ENCODE data around the gene SLC38A7. TPM values are rescaled to one million over a fixed set of nuclear protein-coding genes. Genes with fewer than 3 reads are reported as not detected.

Gene SLC38A7
- total and polyA plus RNA-seq, 2 donors (not counting 3 experiments of a cell fraction or from before 2014, with no cell fraction given), result 33.2 to 44.4 TPM

- Histone ChIP-seq H3K4me3 (replicated peaks in 1 of 3; ENCODE audit: insufficient read depth in 1 of 3, low read depth in 1 of 3, low read length in 3 of 3) (no peak overlapping the region), H3K9me3 (replicated peaks; ENCODE audit: control insufficient read depth, insufficient read depth, low read length) (no peaks in the 10 kb centered on the region), H3K36me3 (ENCODE audit: control insufficient read depth in 2 of 2, extremely low read depth in 1 of 2, insufficient read depth in 2 of 2, low read length in 2 of 2) (peaks cover 0 to 2% of the 10 kb centered on the region in 2 experiments), H3K79me2 (ENCODE audit: control insufficient read depth, insufficient read depth, low read length) (peaks cover 13% of the 10 kb centered on the region), H3K27me3 (ENCODE audit: control insufficient read depth in 2 of 2, insufficient read depth in 2 of 2, low read length in 2 of 2) (no peaks in the 10 kb centered on the region), H3K4me2 (ENCODE audit: insufficient read depth, low read length) (no peak overlapping the region), H3K4me1 (ENCODE audit: control insufficient read depth, extremely low read depth, insufficient read depth, low read length) (peaks cover 10% of the 10 kb centered on the region), H4K20me1 (replicated peaks; ENCODE audit: control insufficient read depth, extremely low read depth, insufficient read depth, low read length) (no peaks in the 10 kb centered on the region), H3K9ac (replicated peaks; ENCODE audit: extremely low read depth, insufficient read depth, low read length) (no peak overlapping the region), H3K27ac (ENCODE audit: insufficient read depth, low read depth, low read length) (no peak overlapping the region), H3K9me1 (replicated peaks; ENCODE audit: control insufficient read depth, extremely low read depth, insufficient read depth, low read length) (no peaks in the 10 kb centered on the region), H2AFZ (ENCODE audit: low read depth, low read length) (peak overlapping the region; percentile 91)
- TF ChIP-seq EZH2 (IDR thresholded peaks at IDR 0.05; ENCODE audit: borderline replicate concordance, low read depth, low read length, severe bottlenecking) (no peak), JUN (IDR thresholded peaks at IDR 0.05; ENCODE audit: borderline replicate concordance, insufficient read depth, insufficient read length, low read depth) (no peak), MYC (IDR thresholded peaks at IDR 0.05; ENCODE audit: low read depth, low read length) (no peak), POLR2AphosphoS5 (IDR thresholded peaks at IDR 0.05; ENCODE audit: insufficient read depth, low read depth, low read length) (no peak), POLR2A (IDR thresholded peaks at IDR 0.05; ENCODE audit: low read depth, low read length) (no peak), GATA2 (IDR thresholded peaks at IDR 0.05; ENCODE audit: insufficient read depth, insufficient read length, low read depth, low read length) (no peak), MAX (IDR thresholded peaks at IDR 0.05; ENCODE audit: insufficient read depth, insufficient read length) (no peak), FOS (IDR thresholded peaks at IDR 0.05; ENCODE audit: borderline replicate concordance, insufficient read depth, low read length) (no peak), CTCF (IDR thresholded peaks at IDR 0.05; ENCODE audit: extremely low read depth in 1 of 2, insufficient read depth in 1 of 2, low read depth in 1 of 2, low read length in 2 of 2) (no peak)
- intact Hi-C loops (cut with micrococcal nuclease) (loop anchor here (2.0 kb wide), 1 partner anchor 54 kb away; no protein-coding TSS in a partner anchor), dilution Hi-C loops (cut with MboI; ENCODE audit: extremely low pct_ligation_motif_present, low sequenced_read_pairs) (no loop called here)
- FAIRE-seq (no peak), DNase-seq (ENCODE audit: low read depth, low spot score) (no peak)
- no TSS peak for BruUV-seq (replicated peaks)
- POLR2A ChIA-PET, result interaction anchor here (0.8 to 0.9 kb wide), 2 partner anchors 20 to 71 kb away, joined by 3 to 4 read pairs; no protein-coding TSS in a partner anchor
- CTCF ChIA-PET, result interaction anchor here (0.7 to 3.1 kb wide), 9 partner anchors 12 to 173 kb away, joined by 3 to 44 read pairs (median 3); no protein-coding TSS in a partner anchor
Observed at GRCh38 chr16:58685084-58685449, 497 bp upstream of the SLC38A7 start.

Data from endothelial cell of umbilical vein (primary cell).